ENCODE results near the gene HSD17B13.
"Not testable (repeated sequence)": the region's sequence is repeated elsewhere in the genome, so short reads cannot be mapped to it uniquely, and the experiment has no call there.

The HSD17B13 gene, protein sequence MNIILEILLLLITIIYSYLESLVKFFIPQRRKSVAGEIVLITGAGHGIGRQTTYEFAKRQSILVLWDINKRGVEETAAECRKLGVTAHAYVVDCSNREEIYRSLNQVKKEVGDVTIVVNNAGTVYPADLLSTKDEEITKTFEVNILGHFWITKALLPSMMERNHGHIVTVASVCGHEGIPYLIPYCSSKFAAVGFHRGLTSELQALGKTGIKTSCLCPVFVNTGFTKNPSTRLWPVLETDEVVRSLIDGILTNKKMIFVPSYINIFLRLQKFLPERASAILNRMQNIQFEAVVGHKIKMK

DNA sequence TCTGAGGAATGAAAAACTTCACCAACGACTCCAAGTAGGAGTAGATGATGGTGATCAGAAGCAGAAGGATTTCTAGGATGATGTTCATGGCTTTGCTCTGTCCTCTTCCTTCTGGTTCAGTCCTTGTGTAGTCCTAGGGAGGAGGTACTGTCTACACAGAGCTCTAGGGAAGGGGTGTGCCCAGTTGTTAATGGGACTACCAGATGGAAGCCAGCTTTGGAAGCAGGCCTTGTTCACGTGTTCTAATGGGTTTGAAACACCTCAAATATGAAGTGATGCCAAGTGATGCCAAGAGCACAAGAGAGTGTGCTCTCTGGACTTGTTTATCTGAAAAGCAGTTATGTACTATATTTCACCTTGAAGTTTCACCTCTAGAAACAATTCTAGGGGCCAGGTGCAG, at the start of gene HSD17B13:
TSS of gene HSD17B13 (minus strand) at position 129 of the 400 bp plus-strand sequence. CDS start at position 88, 41 bp downstream.
- DNase-seq = no peak

DNA sequence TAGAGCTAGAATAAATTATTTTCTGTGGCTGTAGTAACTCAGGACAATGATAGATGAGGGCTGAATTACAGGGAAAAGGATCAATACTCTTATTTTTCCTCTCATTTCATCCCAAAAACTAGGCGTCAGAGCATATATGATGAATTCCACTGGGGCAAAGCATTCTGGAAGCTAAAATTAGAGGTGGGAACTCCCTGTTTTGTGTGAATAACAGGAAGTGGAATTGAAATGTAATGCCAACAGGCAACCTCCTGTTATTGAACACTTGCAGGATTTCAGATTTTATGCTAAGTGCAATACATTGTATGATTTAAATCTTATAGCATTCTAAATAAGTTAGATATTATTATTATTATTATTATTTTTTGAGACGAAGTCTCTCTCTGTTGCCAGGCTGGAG, 47.4 kb upstream of the HSD17B13 start:
- no peak for DNase-seq

GRCh38 chr4:87366521-87367162, 44.0 kb upstream of the HSD17B13 start:
- no peak for DNase-seq

GRCh38 chr4:87365348-87365747, 42.7 kb upstream of the HSD17B13 start:
- no peak for DNase-seq

DNA sequence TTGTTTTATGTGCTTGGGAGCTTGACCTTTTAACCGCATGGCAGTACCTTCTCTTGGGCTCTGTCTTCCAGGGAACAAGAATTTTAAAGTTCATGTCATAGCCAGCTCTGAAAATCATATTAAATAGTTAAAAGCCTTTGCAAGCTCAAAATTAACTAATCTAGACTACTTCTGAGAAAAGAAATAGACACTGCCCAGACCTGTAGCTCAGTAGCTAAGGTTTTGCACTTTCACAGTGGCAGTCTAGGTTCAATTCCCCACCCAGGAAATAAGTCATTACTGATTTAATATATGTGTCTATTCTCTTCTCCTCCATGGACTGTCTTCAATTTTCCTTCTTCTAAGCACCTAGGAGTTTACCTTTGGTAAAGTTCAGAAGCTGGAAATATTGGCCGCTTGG, 40.9 kb upstream of the HSD17B13 start:
- no peak for DNase-seq

DNA sequence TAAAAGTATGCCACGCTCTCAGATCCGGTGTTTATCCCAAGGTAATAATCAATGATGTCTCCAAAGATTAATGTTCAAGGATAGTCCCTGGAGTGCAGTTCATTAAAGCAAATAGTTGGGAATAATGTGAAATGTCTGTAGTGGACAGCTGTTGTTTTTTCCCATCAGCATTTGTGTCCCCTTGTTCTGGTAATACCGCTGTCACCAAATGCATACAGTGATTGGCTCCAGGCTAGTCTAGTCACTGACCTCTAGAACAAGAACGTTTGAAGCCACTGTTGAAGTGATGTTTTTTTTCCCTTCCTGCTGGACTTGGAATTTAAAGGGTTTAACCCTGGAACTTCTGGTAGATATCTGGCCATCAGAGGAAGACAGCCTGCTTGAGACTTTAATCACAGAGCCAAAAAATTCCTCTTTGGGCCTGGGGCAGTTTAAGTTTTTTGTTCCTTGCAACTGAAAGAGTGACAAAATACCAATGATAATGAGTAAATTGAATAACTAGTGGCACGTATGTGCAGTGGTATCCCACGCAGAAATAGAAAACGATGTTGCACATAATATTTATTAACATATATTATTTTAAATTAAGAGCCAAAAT, 37.8 kb upstream of the HSD17B13 start:
- no peak for DNase-seq

DNA sequence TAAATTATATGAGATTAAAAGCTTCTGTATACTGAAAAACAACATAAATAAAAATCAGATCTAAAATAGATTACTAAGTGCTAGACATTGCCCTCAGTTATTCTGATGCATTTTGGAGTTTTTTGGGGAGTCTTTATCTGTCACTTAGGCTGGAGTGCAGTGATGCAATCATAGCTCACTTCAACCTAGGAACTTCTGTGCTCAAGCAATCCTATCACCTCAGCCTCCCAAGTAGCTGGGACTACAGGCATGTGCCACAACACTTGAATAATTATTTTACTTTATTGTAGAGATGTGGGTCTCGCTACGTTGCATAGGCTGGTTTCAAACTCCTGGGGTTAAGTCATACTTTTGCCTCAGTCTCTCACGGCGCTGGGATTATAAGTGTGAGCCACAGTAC, 36.6 kb upstream of the HSD17B13 start:
- no peak for DNase-seq

GRCh38 chr4:87356832-87357526, 34.3 kb upstream of the HSD17B13 start:
- no peak for DNase-seq

DNA sequence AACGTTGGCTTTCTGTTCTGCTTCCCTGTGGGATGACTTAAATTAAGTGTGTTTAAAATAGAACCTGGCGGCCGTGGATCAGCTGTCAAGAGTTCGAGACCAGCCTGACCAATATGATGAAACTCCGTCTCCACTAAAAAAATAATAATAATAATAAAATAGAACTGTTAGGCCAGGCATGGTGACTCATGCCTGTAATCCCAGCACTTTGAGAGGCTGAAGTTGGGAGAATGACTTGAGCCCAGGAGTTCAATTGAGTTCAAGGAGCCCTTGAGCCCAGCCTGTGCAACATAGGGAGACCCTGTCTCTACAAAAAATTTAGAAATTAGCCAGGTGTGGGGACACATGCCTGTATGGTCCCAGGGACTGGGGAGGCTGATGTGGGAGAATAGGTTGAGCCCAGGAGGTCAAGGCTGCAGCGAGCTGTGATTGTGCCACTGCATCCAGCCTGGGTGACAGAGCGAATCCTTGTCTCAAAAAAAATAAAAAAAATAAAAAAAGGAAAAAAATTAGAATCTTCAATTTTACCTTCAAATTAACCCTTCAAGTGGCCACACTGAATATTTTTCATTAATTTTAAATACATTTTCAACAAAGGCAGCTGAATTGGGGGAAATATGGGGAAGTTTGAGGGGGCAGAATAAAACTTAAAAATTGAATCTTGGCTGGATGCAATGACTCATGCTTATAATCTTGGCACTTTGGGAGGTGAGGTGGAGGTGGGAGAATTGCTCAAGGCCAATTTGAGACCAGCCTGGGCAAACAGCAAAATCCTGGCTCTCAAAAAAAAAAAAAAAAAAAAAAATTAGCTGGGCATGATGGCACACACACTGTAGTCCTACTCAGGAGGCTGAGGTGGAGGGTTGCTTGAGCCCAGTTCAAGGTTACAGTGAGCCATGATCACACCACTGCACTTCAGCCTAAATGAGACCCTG, 31.8 kb upstream of the HSD17B13 start:
- DNase-seq = no peak

GRCh38 chr4:87353592-87353991, 30.9 kb upstream of the HSD17B13 start:
- DNase-seq = no peak

DNA sequence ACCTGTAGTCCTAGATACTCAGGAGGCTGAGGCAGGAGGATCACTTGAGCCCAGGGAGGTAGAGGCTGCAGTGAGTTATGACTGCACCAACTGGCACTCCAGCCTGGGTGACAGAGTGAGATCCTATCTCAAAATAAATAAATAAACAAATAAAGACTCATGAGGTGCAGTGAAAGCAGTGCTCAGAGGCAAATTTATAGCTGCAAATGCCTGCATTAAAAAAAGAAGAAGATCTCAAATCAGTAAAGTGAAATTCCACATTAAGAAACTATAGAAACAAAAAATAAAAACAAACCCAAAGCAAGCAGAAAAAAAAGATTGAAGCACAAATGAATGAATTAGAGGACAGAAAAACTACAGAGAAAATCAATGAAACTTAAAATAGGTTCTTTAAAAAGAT, 22.5 kb upstream of the HSD17B13 start:
- no peak for DNase-seq

DNA sequence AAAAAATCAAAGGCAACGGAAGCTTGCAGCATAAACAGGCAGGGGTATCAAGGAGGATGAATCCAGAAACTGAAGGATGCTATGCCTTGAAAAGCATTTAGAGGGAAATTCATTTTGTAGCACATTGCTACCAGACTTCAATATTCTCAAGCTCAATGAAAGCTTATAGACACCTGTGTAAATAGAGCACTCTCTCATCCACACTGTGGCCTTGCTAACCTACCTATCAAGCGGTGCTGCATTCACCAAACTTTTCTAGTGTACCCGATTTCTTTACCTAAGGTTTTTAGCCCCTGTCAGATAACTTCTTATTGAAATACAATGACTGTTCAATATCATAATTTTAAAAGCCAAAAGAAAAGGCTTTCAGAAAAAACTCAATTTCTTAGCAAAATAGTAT, 20.2 kb upstream of the HSD17B13 start:
- no peak for DNase-seq

DNA sequence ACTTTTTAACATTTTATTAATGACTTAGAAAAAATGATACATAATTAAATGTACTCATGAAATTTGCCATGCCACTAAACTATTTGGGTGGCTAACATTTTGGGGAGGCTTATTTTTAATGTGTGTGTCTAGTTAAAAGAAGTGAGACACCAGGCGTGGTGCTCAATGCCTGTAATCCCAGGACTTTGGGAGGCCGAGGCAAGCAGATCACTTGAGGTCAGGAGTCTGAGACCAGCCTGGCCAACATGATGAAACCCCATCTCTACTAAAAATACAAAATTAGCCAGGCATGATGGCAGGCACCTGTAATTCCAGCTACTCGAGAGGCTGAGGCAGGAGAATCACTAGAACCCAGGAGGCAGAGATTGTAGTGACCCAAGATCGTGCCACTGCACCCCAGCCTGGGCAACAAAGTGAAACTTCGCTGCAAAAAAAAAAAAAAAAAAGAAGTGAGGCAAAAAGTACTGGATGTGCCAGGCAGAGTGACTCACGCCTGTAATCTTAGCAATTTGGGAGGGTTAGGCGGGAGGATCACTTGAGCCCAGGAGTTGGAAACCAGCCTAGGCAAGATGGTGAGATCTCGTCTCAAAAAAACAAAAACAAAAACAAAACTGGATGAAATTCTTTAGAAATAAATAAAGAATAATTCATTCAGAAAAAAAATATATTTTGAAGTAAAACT, 19.4 kb upstream of the HSD17B13 start:
- DNase-seq = not testable (repeated sequence)

GRCh38 chr4:87339440-87339839, 16.8 kb upstream of the HSD17B13 start:
- no peak for DNase-seq

- no peak for DNase-seq
These were observed 14.7 kb upstream of the HSD17B13 start for GRCh38 chr4:87337361-87337760.

DNA sequence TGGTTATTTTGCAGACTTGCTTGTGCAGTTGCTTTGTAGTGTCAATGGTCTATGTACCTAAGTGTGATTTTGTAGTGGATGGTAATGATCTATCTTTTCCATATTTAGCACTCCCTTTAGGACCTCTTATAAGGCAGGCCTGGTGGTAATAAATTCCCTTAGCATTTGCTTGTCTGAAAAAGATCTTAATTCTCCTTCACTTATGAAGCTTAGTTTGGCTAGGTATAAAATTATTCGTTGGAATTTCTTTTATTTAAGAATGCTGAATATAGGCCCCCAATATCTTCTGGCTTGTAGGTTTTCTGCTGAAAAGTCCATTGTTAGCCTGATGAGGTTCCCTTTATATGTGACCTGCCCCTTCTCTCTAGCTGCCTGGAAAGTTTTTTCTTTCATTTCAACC, 10.6 kb upstream of the HSD17B13 start:
- DNase-seq = no peak

DNA sequence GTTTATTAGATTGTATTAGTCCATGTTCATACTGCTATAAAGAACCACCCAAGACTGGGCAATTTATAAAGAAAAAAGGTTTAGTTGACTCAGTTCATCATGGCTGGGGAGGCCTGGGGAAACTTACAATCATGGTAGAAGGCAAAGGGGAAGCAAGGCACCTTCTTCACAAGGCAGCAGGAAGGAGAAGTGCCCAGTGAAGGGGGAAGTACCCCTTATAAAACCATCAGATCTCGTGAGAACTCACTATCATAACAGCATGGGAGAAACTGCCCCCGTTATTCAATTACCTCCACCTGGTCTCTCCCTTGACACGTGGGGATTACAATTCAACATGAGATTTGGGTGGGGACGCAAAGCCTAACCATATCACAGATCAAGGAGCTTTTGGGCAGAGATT, 8.1 kb upstream of the HSD17B13 start:
- DNase-seq = no peak

- DNase-seq = no peak
These were observed 4.5 kb upstream of the HSD17B13 start for GRCh38 chr4:87327136-87327535.

- no peak for DNase-seq
These were observed 3.8 kb upstream of the HSD17B13 start for GRCh38 chr4:87326460-87326859.

DNA sequence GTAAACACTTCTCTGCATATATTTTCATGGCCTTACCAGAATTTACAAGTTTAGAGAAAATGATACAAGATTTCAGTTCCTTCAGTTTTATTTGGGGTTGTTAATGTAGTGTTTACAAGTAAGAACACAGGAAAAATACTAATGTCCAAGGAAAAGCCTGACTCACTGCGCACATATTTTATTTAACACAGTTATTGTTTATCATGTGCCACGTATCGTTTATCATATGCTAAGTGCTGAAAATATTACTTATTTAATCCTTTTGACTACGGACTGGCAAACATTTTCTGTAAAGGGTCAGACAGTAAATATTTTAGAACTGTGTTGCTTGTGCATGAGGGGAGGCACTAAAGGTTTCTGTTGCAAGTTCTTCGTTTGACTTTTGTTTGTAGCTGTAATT, 794 bp downstream of the HSD17B13 start:
- no peak for DNase-seq

GRCh38 chr4:87317527-87317926, 5.2 kb downstream of the HSD17B13 start:
- DNase-seq = no peak

DNA sequence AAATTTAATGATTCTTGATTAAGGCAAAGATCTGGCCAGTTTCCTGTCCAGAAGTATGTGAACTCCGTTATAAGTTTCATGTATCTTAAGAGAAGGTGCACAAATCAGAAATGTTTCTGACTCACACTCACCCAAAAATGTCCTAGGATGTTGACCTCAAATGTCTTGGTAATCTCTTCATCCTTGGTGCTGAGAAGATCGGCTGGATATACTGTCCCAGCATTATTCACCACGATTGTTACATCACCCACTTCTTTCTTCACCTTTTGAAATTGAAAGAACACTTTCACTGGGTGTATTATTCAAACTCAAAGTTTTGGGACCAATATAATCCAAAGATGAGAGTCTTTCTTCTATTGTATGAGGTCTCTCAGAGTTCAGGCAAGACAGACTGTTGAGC, 5.7 kb downstream of the HSD17B13 start:
- DNase-seq = no peak

Measured in CD4-positive, alpha-beta T cell treated with Interleukin-4 for 4 hours (primary cell).